Bronchial epithelial cell (primary cell): ENCODE data around the gene P4HA1. TPM values are rescaled to one million over a fixed set of nuclear protein-coding genes. Genes with fewer than 3 reads are reported as not detected.

Experiments
- DNase-seq: peaks from one replicate; pipeline ENCODE4 v3.0.0-alpha.2; 2010; ENCODE audit warnings: low read depth
- FAIRE-seq: peaks from 2 replicates; lab custom pipeline; 2011; peaks lifted over from hg19 to GRCh38; lab: Jason Lieb, UNC
- H3K27me3 ChIP-seq: 2 replicates; pipeline ENCODE4 v1.5.1; 2011; ENCODE audit warnings: low read length; ENCODE audit not compliant: control insufficient read depth, insufficient read depth
- H3K36me3 ChIP-seq: 2 replicates; pipeline ENCODE4 v1.5.1; 2011; ENCODE audit warnings: low read length; ENCODE audit not compliant: control insufficient read depth, insufficient read depth
- H3K4me3 ChIP-seq: 2 replicates; pipeline ENCODE4 v1.5.1; 2011; ENCODE audit warnings: mild to moderate bottlenecking, low read depth, low read length, control low read depth
- total RNA-seq: library from RNA; depleted of rRNA; stranded (reverse); fragments of >200 nt; gene quantifications from 2 replicates; pipeline ENCODE4 v1.2.1, GENCODE V29; 2014
- TF ChIP-seq, protein P1 (sequence below): IDR thresholded peaks from 2 replicates; pipeline ENCODE4 v1.5.1; 2011; ENCODE audit warnings: mild to moderate bottlenecking, moderate library complexity, low read length, control low read depth, inconsistent platforms; ENCODE audit not compliant: insufficient read depth, severe bottlenecking

The P4HA1 gene
- total RNA-seq, 1 donor from 2014 or later = 173 TPM

DNA sequence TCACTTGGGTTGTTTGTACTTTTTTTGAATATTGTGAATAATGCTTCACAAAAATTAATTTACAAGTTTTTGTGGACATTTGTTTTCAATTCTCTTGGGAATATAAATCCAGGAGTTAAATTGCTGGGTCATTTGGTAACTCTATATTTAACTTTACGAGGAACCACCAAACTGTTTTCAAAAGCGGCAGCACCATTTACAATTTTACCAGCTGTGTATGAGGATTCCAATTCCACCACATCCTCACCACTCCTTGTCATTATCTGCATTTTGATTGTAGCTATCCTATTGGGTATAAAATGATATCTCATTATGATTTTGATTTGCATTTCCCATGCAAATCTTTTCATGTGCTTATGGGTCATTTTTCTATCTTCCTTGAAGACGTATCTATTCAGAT, 9.6 kb upstream of the P4HA1 start:
- Histone ChIP-seq H3K4me3 (no peak overlapping the region), H3K36me3 (no peaks in the 10 kb centered on the region), H3K27me3 (no peaks in the 10 kb centered on the region)
- FAIRE-seq (no peak), DNase-seq (no peak)
- TF ChIP-seq, protein P1, sequence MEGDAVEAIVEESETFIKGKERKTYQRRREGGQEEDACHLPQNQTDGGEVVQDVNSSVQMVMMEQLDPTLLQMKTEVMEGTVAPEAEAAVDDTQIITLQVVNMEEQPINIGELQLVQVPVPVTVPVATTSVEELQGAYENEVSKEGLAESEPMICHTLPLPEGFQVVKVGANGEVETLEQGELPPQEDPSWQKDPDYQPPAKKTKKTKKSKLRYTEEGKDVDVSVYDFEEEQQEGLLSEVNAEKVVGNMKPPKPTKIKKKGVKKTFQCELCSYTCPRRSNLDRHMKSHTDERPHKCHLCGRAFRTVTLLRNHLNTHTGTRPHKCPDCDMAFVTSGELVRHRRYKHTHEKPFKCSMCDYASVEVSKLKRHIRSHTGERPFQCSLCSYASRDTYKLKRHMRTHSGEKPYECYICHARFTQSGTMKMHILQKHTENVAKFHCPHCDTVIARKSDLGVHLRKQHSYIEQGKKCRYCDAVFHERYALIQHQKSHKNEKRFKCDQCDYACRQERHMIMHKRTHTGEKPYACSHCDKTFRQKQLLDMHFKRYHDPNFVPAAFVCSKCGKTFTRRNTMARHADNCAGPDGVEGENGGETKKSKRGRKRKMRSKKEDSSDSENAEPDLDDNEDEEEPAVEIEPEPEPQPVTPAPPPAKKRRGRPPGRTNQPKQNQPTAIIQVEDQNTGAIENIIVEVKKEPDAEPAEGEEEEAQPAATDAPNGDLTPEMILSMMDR = no peak

DNA sequence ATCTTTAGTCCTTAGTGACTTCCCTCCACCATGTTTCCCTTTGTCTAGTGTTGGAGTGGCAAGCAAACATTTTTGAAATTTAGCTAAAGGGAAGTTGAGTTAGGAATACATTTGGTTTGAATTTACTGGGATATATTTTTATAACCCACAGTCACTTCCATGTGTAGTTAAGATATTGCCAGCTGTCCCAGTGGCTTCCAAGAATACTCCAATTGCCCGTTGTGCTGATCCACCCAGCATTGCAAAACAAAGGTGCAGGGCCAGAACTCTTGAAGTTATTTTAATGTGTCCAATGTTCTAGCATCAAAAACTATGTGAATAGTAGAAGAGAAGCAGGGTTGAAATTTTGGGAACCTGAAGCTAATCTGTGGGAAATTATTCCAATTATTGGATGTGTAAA, 2.5 kb upstream of the P4HA1 start:
- TF ChIP-seq, protein P1 = no peak
- no peaks in the 10 kb centered on the region for H3K27me3 ChIP-seq
- DNase-seq (no peak), FAIRE-seq (no peak)
- H3K36me3 ChIP-seq = peaks cover 3% of the 10 kb centered on the region
- no peak overlapping the region for H3K4me3 ChIP-seq

DNA sequence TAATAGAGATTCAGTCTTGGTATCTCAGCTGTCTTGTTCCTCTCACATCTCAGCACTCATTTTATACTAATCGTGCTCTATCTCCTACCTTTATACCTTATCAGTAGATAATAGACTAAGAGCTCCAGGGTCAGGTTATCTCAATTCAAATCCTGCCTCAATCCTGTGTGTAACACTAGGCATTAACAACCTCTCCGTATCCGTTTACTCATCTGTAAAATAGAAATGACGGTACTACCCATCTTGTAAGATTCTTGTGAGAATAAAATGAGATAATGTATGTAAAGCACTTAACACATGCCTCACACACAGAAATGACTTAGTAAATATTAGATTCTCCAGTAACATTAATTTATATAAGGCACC, 622 bp upstream of the P4HA1 start:
- H3K36me3 ChIP-seq = peaks cover 3% of the 10 kb centered on the region
- H3K27me3 ChIP-seq = no peaks in the 10 kb centered on the region
- FAIRE-seq (no peak), DNase-seq (no peak)
- TF ChIP-seq, protein P1 = no peak
- peak overlapping the region; percentile 99 for H3K4me3 ChIP-seq

DNA sequence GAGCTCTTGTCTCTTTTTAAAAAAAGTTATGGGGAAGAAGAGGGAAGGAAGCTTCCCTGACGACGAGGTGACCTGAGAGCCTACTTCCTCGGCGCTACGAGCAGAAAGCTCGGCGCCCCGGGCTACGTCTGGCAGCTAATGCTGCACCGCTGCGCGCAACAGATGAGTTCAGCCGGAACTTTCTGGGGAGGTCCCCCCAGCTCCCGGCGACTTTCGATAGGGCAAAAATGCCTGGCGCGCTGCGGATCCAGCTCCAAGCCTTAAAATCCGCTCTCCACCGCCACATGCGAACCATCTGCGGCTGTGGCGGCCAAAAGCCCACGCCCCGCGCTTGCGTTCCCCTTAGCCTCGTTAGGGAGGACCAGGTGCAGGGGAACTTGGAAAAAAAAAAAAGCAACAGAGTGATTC, 621 bp downstream of the P4HA1 start:
- FAIRE-seq = no peak
- H3K36me3 ChIP-seq = peaks cover 1% of the 10 kb centered on the region
- TF ChIP-seq, protein P1 = no peak
- DNase-seq = peak; percentile 50
- peak overlapping the region; percentile 99 for H3K4me3 ChIP-seq
- no peaks in the 10 kb centered on the region for H3K27me3 ChIP-seq

DNA sequence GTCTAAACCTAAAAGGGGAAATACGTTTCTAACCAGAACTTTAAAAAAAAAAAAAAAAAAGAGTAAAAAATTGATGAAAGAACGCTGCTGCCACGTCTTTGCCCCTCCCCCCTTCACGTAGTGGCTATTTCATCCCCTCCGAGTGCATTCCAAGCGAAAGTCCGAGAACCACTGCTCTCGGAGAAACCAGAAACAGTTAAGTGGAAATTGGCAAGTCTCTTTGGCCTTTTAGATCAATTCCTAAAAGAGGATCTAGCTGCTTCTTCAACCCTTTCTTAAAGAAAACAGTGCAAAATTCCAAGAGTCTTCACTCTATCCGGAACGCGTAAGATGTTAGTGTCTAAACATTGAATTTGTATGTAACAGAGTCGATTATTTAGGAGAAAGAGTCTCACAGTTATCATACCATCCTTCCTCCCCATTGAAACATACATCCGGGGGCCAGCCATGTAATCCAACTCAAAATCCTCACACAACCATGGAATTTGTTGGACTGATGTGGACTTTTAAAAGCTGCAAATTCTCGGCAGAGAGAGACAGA, 1.1 kb downstream of the P4HA1 start:
- TF ChIP-seq, protein P1 = no peak
- H3K27me3 ChIP-seq = no peaks in the 10 kb centered on the region
- no peak for FAIRE-seq
- H3K4me3 ChIP-seq = peak overlapping the region; percentile 99
- H3K36me3 ChIP-seq = peaks cover 1% of the 10 kb centered on the region
- peak; percentile 30 for DNase-seq

DNA sequence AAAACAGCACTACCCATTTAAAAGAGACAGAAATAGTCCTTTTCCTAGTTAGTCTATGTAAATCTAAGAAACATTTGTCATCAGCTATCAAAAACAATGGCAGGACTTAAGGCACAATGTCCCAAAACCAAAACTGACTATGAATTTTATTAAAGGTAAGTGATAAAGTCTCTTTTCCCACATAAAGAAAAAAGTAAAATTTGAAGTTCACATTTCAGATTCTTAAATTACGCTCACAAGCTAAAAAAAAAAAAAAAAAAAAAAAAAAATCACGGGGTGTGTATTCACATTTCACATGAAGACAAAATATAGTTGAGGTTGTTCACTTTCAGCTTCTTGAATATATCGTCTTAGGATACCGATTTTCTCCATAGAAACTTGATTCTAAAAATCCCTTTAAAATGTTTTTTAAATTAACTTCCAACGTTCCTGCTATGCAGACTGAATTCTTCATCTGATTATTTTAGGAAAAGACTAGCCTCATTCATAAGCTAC, 1.6 kb downstream of the P4HA1 start:
- FAIRE-seq (no peak), DNase-seq (no peak)
- H3K4me3 ChIP-seq = peak overlapping the region; percentile 99
- TF ChIP-seq, protein P1 = no peak
- peaks cover 1% of the 10 kb centered on the region for H3K36me3 ChIP-seq
- no peaks in the 10 kb centered on the region for H3K27me3 ChIP-seq
